ENCODE data around the gene USP15.

The USP15 gene

GRCh38 chr12:62248873-62249272 is 11.3 kb upstream of the USP15 start:
- Mint-ChIP-seq H3K27ac (no peak overlapping the region), H3K4me1 (peaks cover 23% of the 10 kb centered on the region), H3K27me3 (peaks cover 3% of the 10 kb centered on the region), H3K4me3 (no peak overlapping the region), H3K9me3 (no peaks in the 10 kb centered on the region), H3K36me3 (ENCODE audit: low read depth) (peaks cover 4% of the 10 kb centered on the region)
- DNase-seq, result no peak
- ATAC-seq, result no peak

GRCh38 chr12:62249419-62249818 is 10.8 kb upstream of the USP15 start:
- H3K4me3 Mint-ChIP-seq, result no peak overlapping the region
- no peak for ATAC-seq
- H3K36me3 Mint-ChIP-seq (ENCODE audit: low read depth), result peaks cover 4% of the 10 kb centered on the region
- DNase-seq, result no peak
- peaks cover 23% of the 10 kb centered on the region for H3K4me1 Mint-ChIP-seq
- H3K9me3 Mint-ChIP-seq, result no peaks in the 10 kb centered on the region
- H3K27me3 Mint-ChIP-seq, result peaks cover 3% of the 10 kb centered on the region
- H3K27ac Mint-ChIP-seq, result no peak overlapping the region

- no peaks in the 10 kb centered on the region for H3K9me3 Mint-ChIP-seq
- DNase-seq (no peak), ATAC-seq (peak; percentile 49)
- peaks cover 3% of the 10 kb centered on the region for H3K27me3 Mint-ChIP-seq
- H3K36me3 Mint-ChIP-seq (ENCODE audit: low read depth), result peaks cover 4% of the 10 kb centered on the region
- H3K27ac Mint-ChIP-seq, result peak overlapping the region; percentile 71
- H3K4me1 Mint-ChIP-seq, result peaks cover 28% of the 10 kb centered on the region
- peak overlapping the region; percentile 10 for H3K4me3 Mint-ChIP-seq
Observed at GRCh38 chr12:62250671-62251608, 9.3 kb upstream of the USP15 start.

GRCh38 chr12:62251609-62251958 is 8.6 kb upstream of the USP15 start:
- Mint-ChIP-seq H3K9me3 (no peaks in the 10 kb centered on the region), H3K4me3 (no peak overlapping the region), H3K36me3 (ENCODE audit: low read depth) (peaks cover 4% of the 10 kb centered on the region), H3K27me3 (peaks cover 3% of the 10 kb centered on the region), H3K4me1 (peaks cover 34% of the 10 kb centered on the region), H3K27ac (peak overlapping the region; percentile 71)
- DNase-seq (no peak), ATAC-seq (no peak)

GRCh38 chr12:62252576-62252975 is 7.6 kb upstream of the USP15 start:
- H3K9me3 Mint-ChIP-seq, result no peaks in the 10 kb centered on the region
- peaks cover 3% of the 10 kb centered on the region for H3K27me3 Mint-ChIP-seq
- ATAC-seq (no peak), DNase-seq (no peak)
- no peak overlapping the region for H3K4me3 Mint-ChIP-seq
- H3K36me3 Mint-ChIP-seq (ENCODE audit: low read depth), result peaks cover 4% of the 10 kb centered on the region
- no peak overlapping the region for H3K27ac Mint-ChIP-seq
- H3K4me1 Mint-ChIP-seq, result peaks cover 44% of the 10 kb centered on the region

GRCh38 chr12:62254967-62255366 is 5.2 kb upstream of the USP15 start:
- Mint-ChIP-seq H3K9me3 (no peaks in the 10 kb centered on the region), H3K36me3 (ENCODE audit: low read depth) (peaks cover 4% of the 10 kb centered on the region), H3K27me3 (no peaks in the 10 kb centered on the region), H3K4me1 (peaks cover 56% of the 10 kb centered on the region), H3K4me3 (no peak overlapping the region), H3K27ac (no peak overlapping the region)
- DNase-seq (no peak), ATAC-seq (no peak)

GRCh38 chr12:62256408-62257096 is 3.7 kb upstream of the USP15 start:
- peak overlapping the region; percentile 60 for H3K4me3 Mint-ChIP-seq
- peaks cover 43% of the 10 kb centered on the region for H3K4me1 Mint-ChIP-seq
- no peaks in the 10 kb centered on the region for H3K9me3 Mint-ChIP-seq
- no peaks in the 10 kb centered on the region for H3K27me3 Mint-ChIP-seq
- peaks cover 10% of the 10 kb centered on the region for H3K36me3 Mint-ChIP-seq (ENCODE audit: low read depth)
- peak overlapping the region; percentile 74 for H3K27ac Mint-ChIP-seq
- no peak for ATAC-seq
- DNase-seq, result peak; percentile 59

- H3K36me3 Mint-ChIP-seq (ENCODE audit: low read depth), result peaks cover 7% of the 10 kb centered on the region
- H3K27ac Mint-ChIP-seq, result peak overlapping the region; percentile 98
- H3K9me3 Mint-ChIP-seq, result no peaks in the 10 kb centered on the region
- no peak for ATAC-seq
- DNase-seq, result no peak
- peak overlapping the region; percentile 100 for H3K4me3 Mint-ChIP-seq
- H3K4me1 Mint-ChIP-seq, result peaks cover 49% of the 10 kb centered on the region
- no peaks in the 10 kb centered on the region for H3K27me3 Mint-ChIP-seq
Observed at GRCh38 chr12:62258231-62258630, 2.0 kb upstream of the USP15 start.

- no peak for DNase-seq
- Mint-ChIP-seq H3K27ac (peak overlapping the region; percentile 98), H3K27me3 (no peaks in the 10 kb centered on the region), H3K4me3 (peak overlapping the region; percentile 100), H3K4me1 (peaks cover 57% of the 10 kb centered on the region), H3K36me3 (ENCODE audit: low read depth) (peaks cover 15% of the 10 kb centered on the region), H3K9me3 (no peaks in the 10 kb centered on the region)
- ATAC-seq, result no peak
Observed at GRCh38 chr12:62258941-62259630, 1.1 kb upstream of the USP15 start.

- Mint-ChIP-seq H3K36me3 (ENCODE audit: low read depth) (peaks cover 20% of the 10 kb centered on the region), H3K4me1 (peaks cover 62% of the 10 kb centered on the region), H3K4me3 (peak overlapping the region; percentile 100), H3K27me3 (no peaks in the 10 kb centered on the region), H3K9me3 (no peaks in the 10 kb centered on the region), H3K27ac (peak overlapping the region; percentile 98)
- peak; percentile 17 for ATAC-seq
- DNase-seq, result no peak
Observed at GRCh38 chr12:62259631-62259992, 592 bp upstream of the USP15 start.

GRCh38 chr12:62260733-62261683 is 804 bp downstream of the USP15 start:
- Mint-ChIP-seq H3K4me1 (peaks cover 70% of the 10 kb centered on the region), H3K27ac (peak overlapping the region; percentile 98), H3K27me3 (no peaks in the 10 kb centered on the region), H3K4me3 (peak overlapping the region; percentile 100), H3K9me3 (no peaks in the 10 kb centered on the region), H3K36me3 (ENCODE audit: low read depth) (peaks cover 22% of the 10 kb centered on the region)
- DNase-seq (peak; percentile 48), ATAC-seq (peak; percentile 45)

GRCh38 chr12:62261876-62262517 is 1.8 kb downstream of the USP15 start:
- peak overlapping the region; percentile 100 for H3K4me3 Mint-ChIP-seq
- ATAC-seq, result no peak
- DNase-seq, result no peak
- peaks cover 67% of the 10 kb centered on the region for H3K4me1 Mint-ChIP-seq
- H3K36me3 Mint-ChIP-seq (ENCODE audit: low read depth), result peaks cover 24% of the 10 kb centered on the region
- H3K27ac Mint-ChIP-seq, result peak overlapping the region; percentile 77
- no peaks in the 10 kb centered on the region for H3K9me3 Mint-ChIP-seq
- H3K27me3 Mint-ChIP-seq, result no peaks in the 10 kb centered on the region

- ATAC-seq (no peak), DNase-seq (no peak)
- Mint-ChIP-seq H3K9me3 (no peaks in the 10 kb centered on the region), H3K27ac (peak overlapping the region; percentile 84), H3K27me3 (no peaks in the 10 kb centered on the region), H3K4me1 (peaks cover 66% of the 10 kb centered on the region), H3K36me3 (ENCODE audit: low read depth) (peaks cover 24% of the 10 kb centered on the region), H3K4me3 (peak overlapping the region; percentile 100)
Observed at GRCh38 chr12:62263232-62263631, 3.0 kb downstream of the USP15 start.
